Vagina (tissue), 2 donors: ENCODE results near the gene PHOSPHO1.

Experiments used
- CTCF ChIP-seq, 3 experiments: fragments of 450-650 bp in 2 of 3; fragments of 200-600 bp in 1 of 3; sonication (generic) in 1 of 3; IDR thresholded peaks; one replicate each; pipeline ENCODE4 v1.5.1; 2017 to 2019; ENCODE audit warnings: antibody characterized with exemption in 3 of 3, mild to moderate bottlenecking in 2 of 3, moderate library complexity in 2 of 3
- POLR2A ChIP-seq, 2 donors: fragments of 450-650 bp; IDR thresholded peaks; one replicate each; pipeline ENCODE4 v1.6.1; 2017; ENCODE audit warnings: antibody characterized with exemption in 2 of 2, mild to moderate bottlenecking in 2 of 2, moderate library complexity in 2 of 2
- POLR2AphosphoS5 ChIP-seq, 2 donors: sonication (generic); formaldehyde crosslinking; IDR thresholded peaks; one replicate each; pipeline ENCODE4 v1.9.0; 2017; ENCODE audit warnings: antibody characterized with exemption in 2 of 2, mild to moderate bottlenecking in 2 of 2, low read depth in 1 of 2; ENCODE audit not compliant: insufficient read depth in 1 of 2

- TF ChIP-seq CTCF (IDR thresholded peaks at IDR 0.05) (no peak), POLR2A (IDR thresholded peaks at IDR 0.05) (no peak), POLR2AphosphoS5 (IDR thresholded peaks at IDR 0.05; ENCODE audit: insufficient read depth in 1 of 2, low read depth in 1 of 2) (no peak)
Measured at GRCh38 chr17:49201481-49201927, 29.1 kb downstream of the PHOSPHO1 start.
